H9 (cell line): ENCODE data around the gene SYNGR2. TPM values are rescaled to one million over a fixed set of nuclear protein-coding genes. Genes with fewer than 3 reads are reported as not detected.

Source experiments
- DNase-seq: peaks from one replicate; pipeline ENCODE4 v3.0.0-alpha.2; 2017
- H2AFZ ChIP-seq: one replicate; pipeline ENCODE4 v1.6.1; 2013; ENCODE audit warnings: mild to moderate bottlenecking, low read length, control low read depth, moderate library complexity
- H2AK5ac ChIP-seq: 2 replicates; pipeline ENCODE4 v1.6.1; 2013; ENCODE audit warnings: low read length, control low read depth, mixed read lengths; ENCODE audit not compliant: insufficient read length
- H2BK120ac ChIP-seq: one replicate; pipeline ENCODE4 v1.6.1; 2013; ENCODE audit warnings: low read depth, mild to moderate bottlenecking, low read length, control low read depth, inconsistent platforms; ENCODE audit not compliant: poor library complexity, severe bottlenecking
- H2BK12ac ChIP-seq: 2 replicates; pipeline ENCODE4 v1.6.1; 2013; ENCODE audit warnings: low read length, control low read depth, mixed read lengths, low read depth; ENCODE audit not compliant: insufficient read length
- H2BK15ac ChIP-seq: 2 replicates; pipeline ENCODE4 v1.6.1; 2013; ENCODE audit warnings: low read depth, low read length, control low read depth
- H2BK20ac ChIP-seq: one replicate; pipeline ENCODE4 v1.6.1; 2013; ENCODE audit warnings: low read depth, mild to moderate bottlenecking, low read length, control low read depth, inconsistent platforms; ENCODE audit not compliant: poor library complexity, severe bottlenecking
- H2BK5ac ChIP-seq: 2 replicates; pipeline ENCODE4 v1.6.1; 2013; ENCODE audit warnings: low read length, control low read depth, mixed read lengths; ENCODE audit not compliant: insufficient read length
- H3K14ac ChIP-seq: 2 replicates; pipeline ENCODE4 v1.6.1; 2013; ENCODE audit warnings: low read length, control low read depth; ENCODE audit not compliant: insufficient read depth
- H3K18ac ChIP-seq: 2 replicates; pipeline ENCODE4 v1.6.1; 2013; ENCODE audit warnings: low read depth, mild to moderate bottlenecking, mixed read lengths, low read length, control low read depth; ENCODE audit not compliant: insufficient read length
- H3K23ac ChIP-seq: 2 replicates; pipeline ENCODE4 v1.6.1; 2013; ENCODE audit warnings: low read length, control low read depth, mixed read lengths, low read depth; ENCODE audit not compliant: insufficient read length
- H3K23me2 ChIP-seq: 2 replicates; pipeline ENCODE4 v1.6.1; 2013; ENCODE audit warnings: low read depth, mild to moderate bottlenecking, mixed read lengths, low read length, control low read depth; ENCODE audit not compliant: insufficient read length, poor library complexity, severe bottlenecking
- H3K27ac ChIP-seq: 2 replicates; pipeline ENCODE4 v1.5.1; 2013; ENCODE audit warnings: low read length, control low read depth, mixed read lengths, low read depth; ENCODE audit not compliant: insufficient read length
- H3K27me3 ChIP-seq: 2 replicates; pipeline ENCODE4 v1.6.1; 2013; ENCODE audit warnings: low read length, control low read depth, inconsistent platforms; ENCODE audit not compliant: insufficient read depth
- H3K4ac ChIP-seq: 2 replicates; pipeline ENCODE4 v1.6.1; 2013; ENCODE audit warnings: low read depth, mild to moderate bottlenecking, control low read depth, inconsistent platforms, low read length, moderate library complexity
- H3K4me1 ChIP-seq: 2 replicates; pipeline ENCODE4 v1.6.1; 2013; ENCODE audit warnings: low read length, control low read depth, inconsistent platforms; ENCODE audit not compliant: insufficient read depth
- H3K4me2 ChIP-seq: 2 replicates; pipeline ENCODE4 v1.6.1; 2013; ENCODE audit warnings: low read length, control low read depth, mixed read lengths; ENCODE audit not compliant: insufficient read length, insufficient read depth
- H3K56ac ChIP-seq: 2 replicates; pipeline ENCODE4 v1.6.1; 2013; ENCODE audit warnings: low read depth, mild to moderate bottlenecking, mixed read lengths, low read length, control low read depth; ENCODE audit not compliant: insufficient read length
- H3K79me1 ChIP-seq: 2 replicates; pipeline ENCODE4 v1.6.1; 2013; ENCODE audit warnings: low read depth, mild to moderate bottlenecking, moderate library complexity, low read length, control low read depth, inconsistent platforms; ENCODE audit not compliant: insufficient read depth, poor library complexity, severe bottlenecking
- H3K79me2 ChIP-seq: 2 replicates; pipeline ENCODE4 v1.6.1; 2013; ENCODE audit warnings: low read length, control low read depth, inconsistent platforms; ENCODE audit not compliant: insufficient read depth
- H3K9ac ChIP-seq: 2 replicates; pipeline ENCODE4 v1.6.1; 2013; ENCODE audit warnings: low read length, control low read depth, mixed read lengths; ENCODE audit not compliant: insufficient read length; ENCODE audit errors: extremely low read depth
- H3K9me3 ChIP-seq: one replicate; pipeline ENCODE4 v1.6.1; 2013; ENCODE audit warnings: low read depth, low read length, inconsistent platforms; ENCODE audit not compliant: control insufficient read depth
- H3T11ph ChIP-seq: one replicate; pipeline ENCODE4 v1.6.1; 2013; ENCODE audit warnings: mild to moderate bottlenecking, low read length, control low read depth, inconsistent platforms
- H4K20me1 ChIP-seq: one replicate; pipeline ENCODE4 v1.6.1; 2013; ENCODE audit not compliant: control insufficient read depth, insufficient read length, insufficient read depth
- H4K5ac ChIP-seq: 2 replicates; pipeline ENCODE4 v1.6.1; 2013; ENCODE audit warnings: low read depth, mild to moderate bottlenecking, mixed read lengths, low read length, control low read depth; ENCODE audit not compliant: insufficient read length
- H4K8ac ChIP-seq: replicated peaks from 2 replicates; pipeline ENCODE4 v1.6.1; 2013; ENCODE audit warnings: low read length, control low read depth, mixed read lengths, low read depth; ENCODE audit not compliant: insufficient read length
- H4K91ac ChIP-seq: 2 replicates; pipeline ENCODE4 v1.6.1; 2013; ENCODE audit warnings: low read depth, mild to moderate bottlenecking, moderate library complexity, mixed read lengths, low read length, control low read depth; ENCODE audit not compliant: insufficient read length
- H3K27ac Mint-ChIP-seq, 3 experiments: 2 replicates in 2 of 3; 3 replicates in 1 of 3; pipeline ENCODE4 v1.8.0; 2020 to 2021; ENCODE audit warnings: mixed read lengths in 3 of 3, mild to moderate bottlenecking in 1 of 3, moderate library complexity in 1 of 3
- H3K27me3 Mint-ChIP-seq: 2 replicates; pipeline ENCODE4 v1.8.0; 2021; ENCODE audit warnings: low read depth, mild to moderate bottlenecking, moderate library complexity, mixed read lengths
- H3K36me3 Mint-ChIP-seq, 3 experiments: 2 replicates in 2 of 3; 3 replicates in 1 of 3; pipeline ENCODE4 v1.8.0; 2020 to 2021; ENCODE audit warnings: low read depth in 3 of 3, mixed read lengths in 3 of 3; ENCODE audit not compliant: insufficient read depth in 1 of 3
- H3K4me1 Mint-ChIP-seq, 2 experiments: 2 replicates each; pipeline ENCODE4 v1.8.0; 2020; ENCODE audit warnings: mixed read lengths in 2 of 2
- H3K4me3 Mint-ChIP-seq, 2 experiments: 2 replicates in 1 of 2; 3 replicates in 1 of 2; pipeline ENCODE4 v1.8.0; 2020 to 2021; ENCODE audit warnings: mild to moderate bottlenecking in 2 of 2, mixed read lengths in 2 of 2, moderate library complexity in 1 of 2
- H3K9me3 Mint-ChIP-seq, 2 experiments: 2 replicates in 1 of 2; 3 replicates in 1 of 2; pipeline ENCODE4 v1.8.0; 2020; ENCODE audit warnings: mild to moderate bottlenecking in 2 of 2, mixed read lengths in 2 of 2, moderate library complexity in 1 of 2
- CTCF ChIP-seq: fragments of 200-600 bp; sonication (generic); conservative IDR thresholded peaks from 3 replicates; pipeline ENCODE4 v1.8.0; 2021; ENCODE audit warnings: antibody characterized with exemption, mild to moderate bottlenecking
- WGBS: extraction: QIAGEN DNeasy Blood & Tissue Kit; methylation state at CpG from one replicate; pipeline ENCODE4 v1.1.7; 2013; ENCODE audit warnings: missing lambda C conversion rate, low lambda C conversion rate, mixed read lengths; ENCODE audit not compliant: insufficient read length; ENCODE audit errors: extremely low coverage; 5-methylcytosine and 5-hydroxymethylcytosine counted together
- total RNA-seq: library from RNA; stranded (reverse); gene quantifications from 2 replicates; pipeline ENCODE4 v1.2.1, GENCODE V29; 2021

Gene SYNGR2
- total RNA-seq, 1 experiment from 2014 or later, result 41.0 TPM

- H2BK120ac ChIP-seq, result no peak overlapping the region
- H3K9ac ChIP-seq, result no peak overlapping the region
- H4K5ac ChIP-seq, result no peak overlapping the region
- Mint-ChIP-seq H3K36me3 (peaks cover 56 to 76% (median 75%) of the 10 kb centered on the region in 3 experiments), H3K9me3 (no peaks in the 10 kb centered on the region; a peak in 1 of 5 replicates), H3K4me1 (peaks cover 19 to 25% of the 10 kb centered on the region in 2 experiments), H3K27ac (no peak overlapping the region), H3K27me3 (no peaks in the 10 kb centered on the region), H3K4me3 (no peak overlapping the region; a peak in 1 of 5 replicates)
- H2BK5ac ChIP-seq, result no peak overlapping the region
- no peak overlapping the region for H3T11ph ChIP-seq
- H3K4me1 ChIP-seq, result no peaks in the 10 kb centered on the region
- no CpG with 5 or more reads among the region's 13 CpGs for WGBS
- H3K27me3 ChIP-seq, result no peaks in the 10 kb centered on the region
- peaks cover 2% of the 10 kb centered on the region for H3K79me1 ChIP-seq
- peaks cover 6% of the 10 kb centered on the region for H3K23me2 ChIP-seq
- H4K91ac ChIP-seq, result no peak overlapping the region
- H3K18ac ChIP-seq, result no peak overlapping the region
- no peaks in the 10 kb centered on the region for H3K9me3 ChIP-seq
- peaks cover 9% of the 10 kb centered on the region; the same call in 1 of the 2 replicates for H3K79me2 ChIP-seq
- no peak overlapping the region for H2BK15ac ChIP-seq
- no peak overlapping the region for H2BK20ac ChIP-seq
- no peak overlapping the region for H3K4ac ChIP-seq
- no peak overlapping the region for H3K27ac ChIP-seq
- no peak overlapping the region for H3K4me2 ChIP-seq
- no peak for TF ChIP-seq CTCF
- no peak overlapping the region for H3K23ac ChIP-seq
- H4K8ac ChIP-seq, result no peak overlapping the region
- no peak overlapping the region for H2AK5ac ChIP-seq
- H4K20me1 ChIP-seq, result no peaks in the 10 kb centered on the region
- no peak overlapping the region for H2BK12ac ChIP-seq
- no peak for DNase-seq
- no peak overlapping the region for H2AFZ ChIP-seq
- H3K14ac ChIP-seq, result no peak overlapping the region
- no peak overlapping the region for H3K56ac ChIP-seq
These were observed 14.1 kb downstream of the SYNGR2 start for GRCh38 chr17:78182504-78182903.
